H1 (cell line): ENCODE results near the gene IGFBP3. TPM values are rescaled to one million over a fixed set of nuclear protein-coding genes. Genes with fewer than 3 reads are reported as not detected.

Source experiments
- CTCF ChIA-PET: fragments of 300-600 bp; sonication (Branson Sonifier 250); formaldehyde crosslinking; loops from one replicate; lab custom pipeline; 2021; ENCODE audit not compliant: partially characterized antibody; lab: Charles Lee
- POLR2A ChIA-PET: fragments of 300-600 bp; sonication (Branson Sonifier 250); formaldehyde crosslinking; loops from one replicate; lab custom pipeline; 2021; ENCODE audit warnings: inconsistent platforms; ENCODE audit not compliant: partially characterized antibody; lab: Charles Lee
- DNase-seq, 2 experiments: peaks; one replicate each; pipeline versions ENCODE4 v3.0.0 to v3.0.0-alpha.2; 2010 to 2022; ENCODE audit warnings: low spot score in 2 of 2, low read depth in 1 of 2, mixed read lengths in 1 of 2
- FAIRE-seq: peaks from 2 replicates; lab custom pipeline; 2011; peaks lifted over from hg19 to GRCh38; lab: Jason Lieb, UNC
- H2AFZ ChIP-seq: 2 replicates; pipeline ENCODE4 v1.8.1; 2012; ENCODE audit warnings: low read length, inconsistent platforms
- H2AK5ac ChIP-seq: 2 replicates; pipeline ENCODE4 v1.6.1; 2013; ENCODE audit warnings: low read depth, low read length
- H2BK120ac ChIP-seq: replicated peaks from 2 replicates; pipeline ENCODE3; 2013; ENCODE audit warnings: low read depth, low read length, inconsistent platforms
- H2BK12ac ChIP-seq: 2 replicates; pipeline ENCODE4 v1.6.1; 2013; ENCODE audit warnings: low read depth, low read length
- H2BK15ac ChIP-seq: 2 replicates; pipeline ENCODE4 v1.6.1; 2013; ENCODE audit warnings: low read length
- H2BK20ac ChIP-seq: 2 replicates; pipeline ENCODE4 v1.6.1; 2013; ENCODE audit warnings: low read length
- H2BK5ac ChIP-seq: 2 replicates; pipeline ENCODE4 v1.6.1; 2013; ENCODE audit warnings: low read depth, low read length
- H3K14ac ChIP-seq: 2 replicates; pipeline ENCODE4 v1.6.1; 2013; ENCODE audit warnings: inconsistent platforms; ENCODE audit not compliant: insufficient read length
- H3K18ac ChIP-seq: 2 replicates; pipeline ENCODE4 v1.6.1; 2013; ENCODE audit warnings: low read length; ENCODE audit errors: extremely low read depth
- H3K23ac ChIP-seq: 2 replicates; pipeline ENCODE4 v1.6.1; 2013; ENCODE audit warnings: inconsistent platforms; ENCODE audit not compliant: insufficient read length
- H3K23me2 ChIP-seq: 2 replicates; pipeline ENCODE4 v1.6.1; 2013; ENCODE audit warnings: low read depth, low read length
- H3K27ac ChIP-seq: 2 replicates; pipeline ENCODE4 v1.6.1; 2011; ENCODE audit warnings: low read depth, low read length, inconsistent platforms
- H3K27me3 ChIP-seq, 4 experiments: replicated peaks in 1 of 4; 1 replicate in 1 of 4; 2 replicates in 3 of 4; pipeline versions ENCODE4 v1.6.1 to v1.8.1; 2011 to 2013; ENCODE audit warnings: low read length in 3 of 4, mild to moderate bottlenecking in 3 of 4, inconsistent platforms in 2 of 4, mixed read lengths in 2 of 4, moderate library complexity in 1 of 4; ENCODE audit not compliant: control insufficient read depth in 3 of 4, insufficient read depth in 3 of 4; ENCODE audit errors: extremely low read depth in 1 of 4
- H3K36me3 ChIP-seq, 4 experiments: 2 replicates each; pipeline versions ENCODE4 v1.6.1 to v1.8.1; 2011 to 2013; ENCODE audit warnings: mild to moderate bottlenecking in 4 of 4, low read length in 3 of 4, moderate library complexity in 2 of 4, control low read depth in 1 of 4, inconsistent platforms in 1 of 4; ENCODE audit not compliant: insufficient read depth in 4 of 4, control insufficient read depth in 2 of 4
- H3K4ac ChIP-seq: replicated peaks from 2 replicates; pipeline ENCODE3; 2013; ENCODE audit warnings: low read length, low read depth, mixed read lengths, inconsistent platforms; ENCODE audit not compliant: insufficient read length
- H3K4me1 ChIP-seq, 4 experiments: replicated peaks in 1 of 4; 1 replicate in 1 of 4; 2 replicates in 3 of 4; pipeline versions ENCODE4 v1.6.1 to v1.8.1; 2011 to 2013; ENCODE audit warnings: low read length in 3 of 4, inconsistent platforms in 2 of 4, mixed read lengths in 1 of 4; ENCODE audit not compliant: insufficient read depth in 4 of 4, control insufficient read depth in 3 of 4
- H3K4me2 ChIP-seq, 2 experiments: 2 replicates each; pipeline versions ENCODE4 v1.6.1 to v1.8.1; 2011 to 2013; ENCODE audit warnings: low read depth in 2 of 2, low read length in 2 of 2, control low read depth in 1 of 2, inconsistent platforms in 1 of 2, mild to moderate bottlenecking in 1 of 2; ENCODE audit not compliant: insufficient read depth in 1 of 2
- H3K4me3 ChIP-seq, 4 experiments: fragments of 200-600, 300-600 bp in 1 of 4; sonication (generic), shearing (Covaris generic), sonication (Bioruptor Twin) in 1 of 4; 2 replicates each; pipeline versions ENCODE4 v1.5.1 to v1.8.1; 2011 to 2016; ENCODE audit warnings: low read length in 4 of 4, low read depth in 3 of 4, control low read depth in 2 of 4, inconsistent platforms in 2 of 4, mild to moderate bottlenecking in 2 of 4, mixed read lengths in 1 of 4, moderate library complexity in 1 of 4; ENCODE audit not compliant: insufficient read depth in 2 of 4; ENCODE audit errors: extremely low read depth in 1 of 4
- H3K56ac ChIP-seq: replicated peaks from 2 replicates; pipeline ENCODE3; 2013; ENCODE audit warnings: low read depth, mild to moderate bottlenecking, mixed read lengths, low read length, inconsistent platforms; ENCODE audit not compliant: insufficient read length
- H3K79me1 ChIP-seq: 2 replicates; pipeline ENCODE4 v1.6.1; 2013; ENCODE audit warnings: low read depth, low read length, control low read depth
- H3K79me2 ChIP-seq, 2 experiments: 2 replicates each; pipeline versions ENCODE4 v1.6.1 to v1.8.1; 2012 to 2013; ENCODE audit warnings: low read length in 2 of 2, mild to moderate bottlenecking in 2 of 2, inconsistent platforms in 1 of 2; ENCODE audit not compliant: insufficient read depth in 2 of 2, control insufficient read depth in 1 of 2
- H3K9ac ChIP-seq, 4 experiments: replicated peaks in 1 of 4; 1 replicate in 1 of 4; 2 replicates in 3 of 4; pipeline versions ENCODE4 v1.6.1 to v1.8.1; 2011 to 2013; ENCODE audit warnings: low read depth in 3 of 4, low read length in 3 of 4, control low read depth in 2 of 4, mild to moderate bottlenecking in 2 of 4, moderate library complexity in 2 of 4, inconsistent platforms in 1 of 4; ENCODE audit errors: extremely low read depth in 1 of 4
- H3K9me3 ChIP-seq, 2 experiments: 2 replicates each; pipeline versions ENCODE4 v1.6.1 to v1.8.1; 2012 to 2013; ENCODE audit warnings: mild to moderate bottlenecking in 2 of 2, moderate library complexity in 2 of 2, control low read depth in 1 of 2, inconsistent platforms in 1 of 2, low read depth in 1 of 2, low read length in 1 of 2, mixed read lengths in 1 of 2; ENCODE audit not compliant: insufficient read depth in 2 of 2
- H4K20me1 ChIP-seq, 2 experiments: replicated peaks in 1 of 2; 2 replicates each; pipeline versions ENCODE3 to v1.8.1; 2011 to 2013; ENCODE audit warnings: inconsistent platforms in 2 of 2, low read length in 2 of 2, mild to moderate bottlenecking in 1 of 2; ENCODE audit not compliant: insufficient read depth in 2 of 2, control insufficient read depth in 1 of 2
- H4K5ac ChIP-seq: 2 replicates; pipeline ENCODE4 v1.6.1; 2013; ENCODE audit warnings: low read length, low read depth, mixed read lengths, inconsistent platforms; ENCODE audit not compliant: insufficient read length
- H4K8ac ChIP-seq: 2 replicates; pipeline ENCODE4 v1.8.0; 2013; ENCODE audit warnings: mild to moderate bottlenecking, moderate library complexity, low read length, inconsistent platforms; ENCODE audit not compliant: insufficient read depth; ENCODE audit errors: extremely low read depth
- H4K91ac ChIP-seq: replicated peaks from 2 replicates; pipeline ENCODE3; 2013; ENCODE audit warnings: low read length, mixed read lengths, inconsistent platforms; ENCODE audit not compliant: insufficient read length
- SIX5 ChIP-seq: IDR thresholded peaks from 2 replicates; pipeline ENCODE4 v1.6.1; 2011; ENCODE audit warnings: mild to moderate bottlenecking, low read depth, low read length
- SRF ChIP-seq: IDR thresholded peaks from 2 replicates; pipeline ENCODE4 v1.6.1; 2011; ENCODE audit warnings: mild to moderate bottlenecking, low read depth, low read length, moderate library complexity
- WGBS, 2 experiments: shearing (Covaris generic) in 1 of 2; methylation state at CpG; one replicate each; pipeline versions ENCODE4 v1.1.6 to v1.1.7; 2013 to 2015; ENCODE audit warnings: low lambda C conversion rate in 2 of 2, mixed read lengths in 2 of 2, inconsistent platforms in 1 of 2, low coverage in 1 of 2, missing lambda C conversion rate in 1 of 2; ENCODE audit not compliant: insufficient replicate concordance in 2 of 2, insufficient coverage in 1 of 2, insufficient read length in 1 of 2; ENCODE audit errors: extremely low coverage in 1 of 2, missing lambda C conversion rate in 1 of 2; 5-methylcytosine and 5-hydroxymethylcytosine counted together
- polyA plus RNA-seq, 7 experiments: library from polyadenylated mRNA; depleted of rRNA in 3 of 7; stranded (reverse) in 5 of 7; unstranded in 2 of 7; fragments of >200 nt in 5 of 7; fragments of 200-250 nt in 2 of 7; gene quantifications; 1 replicate in 5 of 7; 2 replicates in 1 of 7; 4 replicates in 1 of 7; pipeline versions ENCODE4 v1.2.1 to v1.2.3, GENCODE V29; 2011 to 2013; ENCODE audit warnings: missing spikeins in 2 of 7, mixed read lengths in 2 of 7
- total RNA-seq: library from RNA; stranded (reverse); fragmentation: NEBNext Ultra II Directional; extraction: Animal tissue kit (Norgen Biotek cat#: 25700); gene quantifications from 2 replicates; pipeline ENCODE4 v1.2.1, GENCODE V29; 2021

Gene IGFBP3
- total and polyA plus RNA-seq, 2 of the 8 experiments (the other 6 are each of a cell fraction or from before 2014, with no cell fraction given): 5.5 to 12.1 TPM

GRCh38 chr7:45869426-45869825 lies 51.6 kb downstream of the IGFBP3 start:
- H4K5ac ChIP-seq: no peak overlapping the region
- H3K9me3 ChIP-seq: no peaks in the 10 kb centered on the region
- TF ChIP-seq SIX5 (no peak), SRF (no peak)
- TF ChIP-seq, all 59 proteins: peak for 0
- Histone ChIP-seq H2BK120ac (no peak overlapping the region), H3K9ac (no peak overlapping the region), H3K4me3 (no peak overlapping the region), H3K14ac (no peak overlapping the region), H3K4me1 (no peaks in the 10 kb centered on the region; a peak in 1 of 7 replicates), H3K56ac (no peak overlapping the region), H3K79me2 (no peaks in the 10 kb centered on the region), H2BK12ac (no peak overlapping the region), H2BK5ac (no peak overlapping the region), H3K27ac (no peak overlapping the region), H4K20me1 (no peaks in the 10 kb centered on the region), H2AFZ (no peak overlapping the region), H3K27me3 (no peaks in the 10 kb centered on the region), H3K23ac (no peak overlapping the region), H2BK15ac (no peak overlapping the region), H3K79me1 (no peaks in the 10 kb centered on the region), H3K4ac (no peak overlapping the region), H3K18ac (no peak overlapping the region), H2AK5ac (no peak overlapping the region), H4K91ac (no peak overlapping the region), H3K36me3 (no peaks in the 10 kb centered on the region), H3K23me2 (no peaks in the 10 kb centered on the region), H4K8ac (no peak overlapping the region), H2BK20ac (no peak overlapping the region), H3K4me2 (no peak overlapping the region)
- ChIA-PET CTCF (interaction anchor here (1.3 to 2.0 kb wide), 3 partner anchors 16 to 1311 kb away, joined by 4 to 6 read pairs (median 5); no protein-coding TSS in a partner anchor), POLR2A (no interaction called here)
- DNase-seq (no peak), FAIRE-seq (no peak)
- WGBS, 2 experiments: 83% methylated on average over 4 of the region's 4 CpGs; no CpG with 5 or more reads in 1 of the 2 experiments
